GM06990 (cell line): ENCODE data around the gene HK3.

Experiments used
- DNase-seq: peaks from one replicate; pipeline ENCODE4 v3.0.0-alpha.2; 2011; ENCODE audit not compliant: insufficient read length; ENCODE audit errors: extremely low read depth
- H3K27me3 ChIP-seq: replicated peaks from 2 replicates; pipeline ENCODE4 v1.6.0; 2011; ENCODE audit warnings: low read length; ENCODE audit not compliant: control insufficient read depth, insufficient read depth
- H3K36me3 ChIP-seq: 2 replicates; pipeline ENCODE4 v1.5.1; 2011; ENCODE audit warnings: low read length; ENCODE audit not compliant: control insufficient read depth, insufficient read depth
- H3K4me3 ChIP-seq: replicated peaks from 2 replicates; pipeline ENCODE4 v1.5.1; 2011; ENCODE audit warnings: low read depth, mild to moderate bottlenecking, control low read depth, low read length
- TF ChIP-seq, protein P1 (sequence below): IDR thresholded peaks from 2 replicates; pipeline ENCODE4 v1.5.1; 2011; ENCODE audit warnings: low read length, control low read depth, mild to moderate bottlenecking, inconsistent platforms; ENCODE audit not compliant: insufficient read depth, poor library complexity, severe bottlenecking

Gene HK3

DNA sequence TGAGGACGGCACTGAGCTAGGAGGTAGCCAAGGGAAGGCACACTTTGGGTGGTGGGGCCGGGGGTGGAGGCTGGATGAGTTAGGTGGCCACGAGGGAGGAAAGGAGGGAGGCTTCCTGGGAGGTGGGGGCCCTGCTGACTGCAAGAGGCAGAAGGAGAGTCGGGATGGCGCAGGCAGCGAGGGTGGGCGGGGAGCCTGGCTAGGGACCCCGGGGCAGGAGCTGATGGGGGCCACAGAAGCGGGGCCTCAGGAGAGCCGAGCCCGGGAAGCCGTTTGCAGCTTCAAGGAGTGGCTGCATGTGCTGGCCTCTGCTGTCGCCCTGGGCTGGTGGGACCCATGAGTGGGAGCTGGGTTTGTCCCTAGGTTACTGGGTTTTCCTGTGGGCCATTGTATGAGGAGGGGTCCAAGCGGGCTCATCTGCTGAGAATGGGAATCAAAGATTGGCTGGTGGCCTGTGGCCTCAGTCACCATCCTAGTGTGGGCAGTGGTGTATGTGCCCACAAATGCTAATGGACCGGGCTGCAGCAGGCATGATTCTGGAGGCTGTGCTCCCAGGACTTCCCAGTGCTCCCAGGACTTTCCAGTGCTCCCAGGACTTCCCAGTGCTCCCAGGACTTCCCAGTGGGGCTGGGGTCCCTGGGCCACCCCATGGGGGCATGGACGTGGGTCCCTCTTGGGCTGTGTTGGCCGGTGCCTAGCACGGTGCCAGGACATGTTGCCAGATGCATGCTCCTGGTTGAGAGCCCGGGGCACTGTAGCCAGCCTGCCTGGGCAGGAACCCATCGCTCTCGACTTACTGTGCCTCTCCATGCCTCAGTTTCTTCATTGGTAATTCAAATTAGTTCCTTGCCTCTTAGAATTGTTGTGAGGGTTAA is 48.5 kb downstream of the HK3 start:
- H3K36me3 ChIP-seq: no peaks in the 10 kb centered on the region
- H3K27me3 ChIP-seq: peaks cover 2% of the 10 kb centered on the region; the same call in 1 of the 2 replicates
- H3K4me3 ChIP-seq: no peak overlapping the region
- TF ChIP-seq, protein P1, sequence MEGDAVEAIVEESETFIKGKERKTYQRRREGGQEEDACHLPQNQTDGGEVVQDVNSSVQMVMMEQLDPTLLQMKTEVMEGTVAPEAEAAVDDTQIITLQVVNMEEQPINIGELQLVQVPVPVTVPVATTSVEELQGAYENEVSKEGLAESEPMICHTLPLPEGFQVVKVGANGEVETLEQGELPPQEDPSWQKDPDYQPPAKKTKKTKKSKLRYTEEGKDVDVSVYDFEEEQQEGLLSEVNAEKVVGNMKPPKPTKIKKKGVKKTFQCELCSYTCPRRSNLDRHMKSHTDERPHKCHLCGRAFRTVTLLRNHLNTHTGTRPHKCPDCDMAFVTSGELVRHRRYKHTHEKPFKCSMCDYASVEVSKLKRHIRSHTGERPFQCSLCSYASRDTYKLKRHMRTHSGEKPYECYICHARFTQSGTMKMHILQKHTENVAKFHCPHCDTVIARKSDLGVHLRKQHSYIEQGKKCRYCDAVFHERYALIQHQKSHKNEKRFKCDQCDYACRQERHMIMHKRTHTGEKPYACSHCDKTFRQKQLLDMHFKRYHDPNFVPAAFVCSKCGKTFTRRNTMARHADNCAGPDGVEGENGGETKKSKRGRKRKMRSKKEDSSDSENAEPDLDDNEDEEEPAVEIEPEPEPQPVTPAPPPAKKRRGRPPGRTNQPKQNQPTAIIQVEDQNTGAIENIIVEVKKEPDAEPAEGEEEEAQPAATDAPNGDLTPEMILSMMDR: no peak
- no peak for DNase-seq

DNA sequence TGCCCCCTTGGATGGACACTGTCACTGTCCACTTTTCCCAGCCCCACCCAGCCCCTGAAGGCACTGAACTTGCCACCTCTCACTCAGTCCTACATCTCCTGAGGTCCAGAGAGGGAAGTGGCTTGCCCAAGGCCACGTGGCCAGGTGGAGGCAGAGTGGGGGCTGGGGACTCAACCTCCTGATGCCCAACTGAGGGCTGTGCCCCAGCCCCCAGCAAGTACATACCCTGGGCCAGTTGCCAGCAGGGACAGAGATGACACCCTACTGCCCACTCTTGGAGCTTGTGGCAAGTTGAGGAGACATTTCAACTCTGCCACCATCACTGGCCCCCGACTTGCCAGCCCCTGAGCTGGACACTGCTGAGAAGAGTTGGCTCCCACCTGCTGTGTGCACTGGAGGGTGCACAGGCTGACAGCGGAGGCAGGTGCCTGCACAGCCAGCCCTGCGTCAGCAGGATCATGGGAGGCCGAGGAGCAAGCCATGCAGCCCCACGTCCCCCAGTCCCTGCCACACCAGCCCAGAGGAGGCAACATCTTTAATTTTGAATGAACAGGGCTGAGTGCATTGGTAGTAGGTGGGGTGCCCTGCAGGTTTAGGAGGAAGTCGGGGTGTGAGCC is 49.4 kb downstream of the HK3 start:
- TF ChIP-seq, protein P1: no peak
- no peaks in the 10 kb centered on the region for H3K36me3 ChIP-seq
- DNase-seq: no peak
- H3K27me3 ChIP-seq: peaks cover 2% of the 10 kb centered on the region; the same call in 1 of the 2 replicates
- no peak overlapping the region for H3K4me3 ChIP-seq

DNA sequence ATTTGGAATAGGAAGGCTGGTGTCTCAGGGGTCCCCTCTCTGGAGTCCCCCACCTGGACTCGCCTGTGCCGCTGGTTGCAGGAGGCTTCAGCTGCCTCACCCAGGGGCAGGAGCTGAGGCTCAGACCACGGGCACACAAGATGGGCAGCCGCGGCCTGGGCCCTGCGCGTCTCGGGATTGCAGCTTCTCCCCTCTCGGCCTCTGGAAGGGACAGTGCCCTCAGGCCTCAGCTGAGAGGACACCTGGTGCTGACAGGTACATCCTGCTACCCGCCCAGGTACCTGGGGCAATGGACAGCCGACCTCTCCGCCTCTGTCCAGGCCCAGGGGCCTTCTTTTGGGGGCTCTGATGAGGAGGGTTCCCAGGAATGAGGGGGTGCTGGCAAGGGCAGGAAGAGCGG is 50.5 kb downstream of the HK3 start:
- no peak for DNase-seq
- H3K36me3 ChIP-seq: no peaks in the 10 kb centered on the region
- peaks cover 2% of the 10 kb centered on the region; the same call in 1 of the 2 replicates for H3K27me3 ChIP-seq
- H3K4me3 ChIP-seq: no peak overlapping the region
- TF ChIP-seq, protein P1: no peak

DNA sequence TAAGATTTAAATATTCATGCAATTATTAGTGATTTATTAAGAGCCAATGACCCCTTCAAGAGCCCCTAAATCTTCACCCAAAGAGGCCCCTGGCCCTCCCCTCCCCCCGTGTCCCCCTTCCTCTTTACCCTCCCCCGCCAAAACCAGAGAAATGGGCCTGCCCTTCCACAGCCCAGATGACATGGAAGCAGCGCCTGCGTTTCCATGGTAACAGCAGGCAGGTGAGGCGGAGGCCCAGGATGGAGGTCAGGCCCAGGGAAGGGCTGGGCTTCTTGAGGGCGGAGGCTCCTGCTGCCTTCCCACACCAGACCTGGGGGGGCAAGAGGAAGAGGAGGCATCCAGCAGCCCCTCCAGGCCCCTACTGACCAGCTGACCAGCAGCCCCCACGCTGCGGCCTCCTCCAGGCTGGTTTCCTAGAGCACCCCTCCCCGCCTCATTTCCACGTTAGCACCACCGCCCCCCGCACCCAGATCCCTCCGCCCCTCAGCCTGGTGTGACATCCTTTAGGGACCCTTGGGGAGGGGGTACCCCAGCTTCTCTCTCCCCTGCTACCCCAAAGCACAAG is 51.3 kb downstream of the HK3 start:
- H3K36me3 ChIP-seq: no peaks in the 10 kb centered on the region
- peaks cover 2% of the 10 kb centered on the region; the same call in 1 of the 2 replicates for H3K27me3 ChIP-seq
- no peak for DNase-seq

DNA sequence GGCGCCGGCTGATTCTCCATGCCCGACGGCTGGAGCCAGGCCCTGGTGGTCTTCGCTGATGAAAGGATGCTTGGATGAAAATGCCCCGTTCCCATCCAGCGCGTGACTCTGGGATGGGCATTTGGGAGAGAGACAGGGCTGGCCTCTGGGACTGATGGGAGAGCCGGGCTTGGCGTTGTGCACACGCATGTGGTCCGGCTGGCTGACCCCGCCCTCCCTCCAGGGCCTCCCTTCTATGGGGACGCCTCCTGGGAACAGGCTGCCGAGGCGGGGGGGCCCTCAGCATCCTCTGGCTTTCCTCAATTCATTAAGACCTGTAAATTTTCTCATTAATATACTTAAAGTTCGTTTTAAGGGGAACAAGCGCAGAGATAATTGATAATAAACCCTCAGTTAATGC is 52.0 kb downstream of the HK3 start:
- no peak for DNase-seq
- Histone ChIP-seq H3K4me3 (no peak overlapping the region), H3K36me3 (no peaks in the 10 kb centered on the region), H3K27me3 (peaks cover 2% of the 10 kb centered on the region; the same call in 1 of the 2 replicates)
- TF ChIP-seq, protein P1: no peak

More for the DNA sequence above, 51.3 kb downstream of the HK3 start:
- TF ChIP-seq, protein P1: no peak
- no peak overlapping the region for H3K4me3 ChIP-seq
